PFSK-1 (cell line): ENCODE measurements around the gene PDGFRB.

ENCODE experiments used
- FOXP2 ChIP-seq: optimal IDR thresholded peaks from 2 replicates; pipeline ENCODE3; 2011; ENCODE audit warnings: borderline replicate concordance, control low read depth, inconsistent platforms; ENCODE audit not compliant: insufficient read depth; ENCODE audit errors: extremely low read length, extremely low read depth
- POLR2AphosphoS5 ChIP-seq: IDR thresholded peaks from 2 replicates; pipeline ENCODE4 v1.6.1; 2012; ENCODE audit warnings: low read depth, mild to moderate bottlenecking, control low read depth, low read length, moderate library complexity
- REST ChIP-seq, 2 experiments: IDR thresholded peaks; 2 replicates each; pipeline versions ENCODE4 v1.6.1 to v1.8.0; 2011 to 2012; ENCODE audit warnings: low read depth in 2 of 2, low read length in 2 of 2, control low read depth in 1 of 2, inconsistent platforms in 1 of 2, mild to moderate bottlenecking in 1 of 2, moderate library complexity in 1 of 2; ENCODE audit not compliant: insufficient read depth in 1 of 2
- SIN3A ChIP-seq: IDR thresholded peaks from 2 replicates; pipeline ENCODE4 v1.6.1; 2012; ENCODE audit warnings: mild to moderate bottlenecking, low read length, moderate library complexity, borderline replicate concordance; ENCODE audit not compliant: insufficient read depth
- TAF1 ChIP-seq: IDR thresholded peaks from 2 replicates; pipeline ENCODE4 v1.6.1; 2012; ENCODE audit warnings: low read length, control low read depth, borderline replicate concordance; ENCODE audit not compliant: insufficient read depth

The PDGFRB gene

GRCh38 chr5:150184990-150185912 lies 29.6 kb upstream of the PDGFRB start:
- TF ChIP-seq REST (IDR thresholded peaks at IDR 0.05; ENCODE audit: insufficient read depth in 1 of 2, low read depth in 2 of 2, low read length in 2 of 2), result no peak
- no peak for TF ChIP-seq POLR2AphosphoS5
- TF ChIP-seq TAF1, result no peak
- no peak for TF ChIP-seq SIN3A
- no peak for TF ChIP-seq FOXP2

GRCh38 chr5:150184006-150184405 lies 28.4 kb upstream of the PDGFRB start:
- no peak for TF ChIP-seq TAF1
- TF ChIP-seq SIN3A, result no peak
- no peak for TF ChIP-seq REST (IDR thresholded peaks at IDR 0.05; ENCODE audit: insufficient read depth in 1 of 2, low read depth in 2 of 2, low read length in 2 of 2)
- TF ChIP-seq FOXP2, result no peak
- TF ChIP-seq POLR2AphosphoS5, result no peak

- TF ChIP-seq FOXP2, result no peak
- no peak for TF ChIP-seq REST (IDR thresholded peaks at IDR 0.05; ENCODE audit: insufficient read depth in 1 of 2, low read depth in 2 of 2, low read length in 2 of 2)
- no peak for TF ChIP-seq POLR2AphosphoS5
- no peak for TF ChIP-seq SIN3A
Measured at GRCh38 chr5:150183436-150183835, 27.8 kb upstream of the PDGFRB start.

GRCh38 chr5:150182774-150183173 lies 27.1 kb upstream of the PDGFRB start:
- TF ChIP-seq REST (IDR thresholded peaks at IDR 0.05; ENCODE audit: insufficient read depth in 1 of 2, low read depth in 2 of 2, low read length in 2 of 2), result no peak
- no peak for TF ChIP-seq SIN3A
- no peak for TF ChIP-seq POLR2AphosphoS5
- no peak for TF ChIP-seq TAF1
- TF ChIP-seq FOXP2, result no peak
